IMR-90 (cell line): ENCODE data around the gene SDC1. TPM values are rescaled to one million over a fixed set of nuclear protein-coding genes. Genes with fewer than 3 reads are reported as not detected.

ENCODE experiments used
- ATAC-seq: fragments of 200-7000 bp; cut with Tn5 transposase; 2 replicates; pipeline ENCODE4 v1.9.1; 2020; ENCODE audit warnings: low read depth, mild to moderate bottlenecking, moderate library complexity
- BruUV-seq: library from RNA; stranded (reverse); fragments of 400-500 nt; replicated peaks from 2 replicates; lab custom pipeline; 2021; lab: Mats Ljungman, UMichigan
- CTCF ChIA-PET: fragments of 300-600 bp; formaldehyde crosslinking; extraction: SDS; loops from one replicate; lab custom pipeline; 2021; ENCODE audit warnings: antibody characterized with exemption; lab: Yijun Ruan, JAX
- POLR2A ChIA-PET: fragments of 300-600 bp; sonication (Branson Sonifier 250); formaldehyde crosslinking; loops from one replicate; lab custom pipeline; 2022; ENCODE audit warnings: antibody characterized with exemption; ENCODE audit not compliant: unreplicated experiment; lab: Charles Lee
- DNase-seq: peaks from one replicate; pipeline ENCODE4 v3.0.0; 2013
- H2AFZ ChIP-seq: replicated peaks from 2 replicates; pipeline ENCODE3; 2013; ENCODE audit warnings: low read length, mild to moderate bottlenecking; ENCODE audit not compliant: poor library complexity
- H2AK5ac ChIP-seq: 2 replicates; pipeline ENCODE4 v1.6.1; 2013; ENCODE audit warnings: low read depth, low read length, inconsistent platforms
- H2AK9ac ChIP-seq: replicated peaks from 2 replicates; pipeline ENCODE3; 2013; ENCODE audit warnings: mild to moderate bottlenecking, low read depth, low read length, moderate library complexity; ENCODE audit not compliant: poor library complexity
- H2BK120ac ChIP-seq: 2 replicates; pipeline ENCODE4 v1.6.1; 2013; ENCODE audit warnings: low read depth, low read length, inconsistent platforms
- H2BK15ac ChIP-seq: 3 replicates; pipeline ENCODE4 v1.6.1; 2013; ENCODE audit warnings: low read depth, low read length, inconsistent platforms
- H2BK20ac ChIP-seq: 2 replicates; pipeline ENCODE4 v1.6.1; 2013; ENCODE audit warnings: low read depth, mild to moderate bottlenecking, inconsistent platforms, low read length, moderate library complexity
- H2BK5ac ChIP-seq: 2 replicates; pipeline ENCODE4 v1.6.1; 2013; ENCODE audit warnings: mild to moderate bottlenecking, low read depth, low read length, inconsistent platforms; ENCODE audit not compliant: poor library complexity, severe bottlenecking
- H3K14ac ChIP-seq: replicated peaks from 2 replicates; pipeline ENCODE4 v1.6.1; 2013; ENCODE audit warnings: low read depth, low read length, inconsistent platforms
- H3K18ac ChIP-seq: 2 replicates; pipeline ENCODE4 v1.6.1; 2013; ENCODE audit warnings: low read depth, low read length, control low read depth
- H3K23ac ChIP-seq: 2 replicates; pipeline ENCODE4 v1.6.1; 2013; ENCODE audit warnings: low read depth, low read length, inconsistent platforms
- H3K27ac ChIP-seq: 2 replicates; pipeline ENCODE4 v1.5.1; 2013; ENCODE audit warnings: mild to moderate bottlenecking, control low read depth, low read length; ENCODE audit not compliant: insufficient read depth
- H3K27me3 ChIP-seq: 2 replicates; pipeline ENCODE4 v1.6.1; 2013; ENCODE audit warnings: low read length; ENCODE audit not compliant: control insufficient read depth, insufficient read depth
- H3K36me3 ChIP-seq: 2 replicates; pipeline ENCODE4 v1.6.1; 2013; ENCODE audit warnings: low read length, mixed read lengths; ENCODE audit not compliant: control insufficient read depth, insufficient read depth
- H3K4ac ChIP-seq: 2 replicates; pipeline ENCODE4 v1.6.1; 2013; ENCODE audit warnings: low read depth, low read length, inconsistent platforms
- H3K4me1 ChIP-seq: 2 replicates; pipeline ENCODE4 v1.6.1; 2013; ENCODE audit warnings: low read length, mixed read lengths; ENCODE audit not compliant: control insufficient read depth, insufficient read depth
- H3K4me2 ChIP-seq: 2 replicates; pipeline ENCODE4 v1.6.1; 2013; ENCODE audit warnings: low read depth, mild to moderate bottlenecking, control low read depth, low read length, moderate library complexity
- H3K4me3 ChIP-seq: 2 replicates; pipeline ENCODE4 v1.5.1; 2013; ENCODE audit warnings: low read depth, mild to moderate bottlenecking, control low read depth, low read length, moderate library complexity; ENCODE audit not compliant: insufficient read depth
- H3K56ac ChIP-seq: 2 replicates; pipeline ENCODE4 v1.6.1; 2013; ENCODE audit warnings: low read length, inconsistent platforms; ENCODE audit not compliant: insufficient read depth; ENCODE audit errors: extremely low read depth
- H3K79me1 ChIP-seq, 2 experiments: 2 replicates each; pipeline ENCODE4 v1.6.1; 2013; ENCODE audit warnings: low read length in 2 of 2, inconsistent platforms in 1 of 2, low read depth in 1 of 2
- H3K9ac ChIP-seq: 2 replicates; pipeline ENCODE4 v1.6.1; 2013; ENCODE audit warnings: low read depth, low read length, control low read depth
- H3K9me1 ChIP-seq: 2 replicates; pipeline ENCODE4 v1.6.1; 2013; ENCODE audit warnings: low read length, inconsistent platforms; ENCODE audit not compliant: insufficient read depth
- H3K9me3 ChIP-seq: 2 replicates; pipeline ENCODE4 v1.6.1; 2013; ENCODE audit warnings: low read length; ENCODE audit not compliant: control insufficient read depth, insufficient read depth
- H4K20me1 ChIP-seq: 2 replicates; pipeline ENCODE4 v1.6.1; 2013; ENCODE audit warnings: low read length, inconsistent platforms; ENCODE audit not compliant: insufficient read depth
- H4K5ac ChIP-seq: 2 replicates; pipeline ENCODE4 v1.6.1; 2013; ENCODE audit warnings: mild to moderate bottlenecking, low read depth, low read length, control low read depth
- H4K8ac ChIP-seq, 2 experiments: 2 replicates each; pipeline ENCODE4 v1.6.1; 2013; ENCODE audit warnings: low read depth in 2 of 2, low read length in 2 of 2, control low read depth in 1 of 2, inconsistent platforms in 1 of 2
- H4K91ac ChIP-seq: 2 replicates; pipeline ENCODE4 v1.6.1; 2013; ENCODE audit warnings: low read depth, low read length, inconsistent platforms; ENCODE audit not compliant: insufficient read depth
- BHLHE40 ChIP-seq: fragments of 150-350 bp; IDR thresholded peaks from 2 replicates; pipeline ENCODE4 v1.6.1; 2016; ENCODE audit warnings: mild to moderate bottlenecking, low read depth, low read length
- WGBS, 2 experiments: methylation state at CpG; one replicate each; pipeline versions ENCODE4 v1.1.5 to v1.1.7; 2013; ENCODE audit warnings: missing lambda C conversion rate in 2 of 2; ENCODE audit not compliant: insufficient read length in 1 of 2; ENCODE audit errors: extremely low coverage in 2 of 2; 5-methylcytosine and 5-hydroxymethylcytosine counted together
- dilution Hi-C: fragments of 300-500 bp; cut with HindIII; formaldehyde crosslinking; loops from one replicate; pipeline ENCODE4 v1.14.3; 2018; ENCODE audit warnings: low sequenced_read_pairs; ENCODE audit not compliant: unreplicated experiment
- in situ Hi-C: fragments of 300-500 bp; cut with MboI; formaldehyde crosslinking; loops from 3 replicates; pipeline ENCODE4 v1.14.3; 2019; ENCODE audit warnings: low sequenced_read_pairs, inconsistent platforms, mixed read lengths
- intact Hi-C: fragments of 100-400 bp; cut with micrococcal nuclease; formaldehyde crosslinking; loops from 2 replicates; pipeline ENCODE4 v1.10.0; 2022
- polyA plus RNA-seq, 3 experiments: library from polyadenylated mRNA; depleted of rRNA; stranded (reverse); fragments of >200 nt; gene quantifications; 2 replicates each; pipeline ENCODE4 v1.2.3, GENCODE V29; 2012; ENCODE audit warnings: low replicate concordance in 1 of 3
- total RNA-seq: library from RNA; depleted of rRNA; stranded (reverse); fragments of >200 nt; gene quantifications from 2 replicates; pipeline ENCODE4 v1.2.3, GENCODE V29; 2012
- TF ChIP-seq, protein P1 (sequence below): fragments of 150-350 bp; IDR thresholded peaks from 2 replicates; pipeline ENCODE4 v1.6.1; 2017; ENCODE audit warnings: mild to moderate bottlenecking, antibody characterized with exemption, low read length, low read depth

Gene SDC1
- total and polyA plus RNA-seq, 2 of the 4 experiments (the other 2 are of a cell fraction) = 22.0 to 28.3 TPM

DNA sequence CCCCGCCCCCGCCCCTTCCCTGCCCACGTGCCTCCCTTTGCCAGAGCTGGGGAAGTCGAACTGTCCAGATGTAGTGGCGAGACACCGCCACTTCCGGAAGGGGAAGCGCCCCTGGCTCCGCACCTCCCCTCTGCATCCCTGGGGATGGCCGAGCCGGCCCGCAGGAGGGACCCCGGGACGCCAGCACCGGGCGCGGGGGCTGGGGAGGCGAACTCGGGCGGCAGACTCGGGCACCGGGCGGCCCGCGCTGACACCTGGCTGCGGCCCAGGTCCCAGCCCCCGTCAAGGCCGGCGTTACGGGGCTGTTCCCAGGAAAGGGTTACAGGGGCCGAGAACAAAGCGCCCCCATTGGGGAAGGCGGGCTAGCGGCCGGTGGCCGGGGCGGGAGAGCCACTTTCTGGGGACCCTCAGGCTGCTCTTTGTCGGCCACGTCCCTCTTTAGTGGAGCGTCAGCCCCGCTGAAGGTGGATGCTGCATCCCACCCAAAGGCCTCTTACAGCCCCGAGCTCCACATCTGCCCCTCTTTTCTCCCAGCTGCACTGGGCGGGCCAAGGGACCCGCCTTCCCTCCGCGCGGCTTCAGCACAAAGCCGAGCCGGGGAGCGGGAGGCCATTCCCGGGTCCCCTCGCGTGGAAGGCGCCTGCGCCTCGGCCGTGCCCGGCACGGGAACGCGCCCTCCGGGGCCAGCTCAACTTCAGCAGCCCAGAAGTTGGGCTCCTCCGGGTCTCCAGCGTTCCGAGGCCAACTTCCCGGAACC, 1.3 kb downstream of the SDC1 start:
- H4K5ac ChIP-seq = peak overlapping the region; percentile 36; the same call in 1 of the 2 replicates
- H2BK15ac ChIP-seq = 0 out of 3 replicates have a peak overlapping the region, but pooled peaks have one; percentile 21
- BruUV-seq = no TSS peak
- H3K14ac ChIP-seq = peak overlapping the region; percentile 70
- dilution Hi-C loops (no loop called here), intact Hi-C loops (loop anchor here (2.0 to 5.0 kb wide), 2 partner anchors 56 to 117 kb away; no protein-coding TSS in a partner anchor), in situ Hi-C loops (no loop called here)
- peaks cover 7% of the 10 kb centered on the region; the same call in 1 of the 2 replicates for H3K9me1 ChIP-seq
- H2AFZ ChIP-seq = peak overlapping the region; percentile 94
- no peak for TF ChIP-seq BHLHE40
- TF ChIP-seq, protein P1, sequence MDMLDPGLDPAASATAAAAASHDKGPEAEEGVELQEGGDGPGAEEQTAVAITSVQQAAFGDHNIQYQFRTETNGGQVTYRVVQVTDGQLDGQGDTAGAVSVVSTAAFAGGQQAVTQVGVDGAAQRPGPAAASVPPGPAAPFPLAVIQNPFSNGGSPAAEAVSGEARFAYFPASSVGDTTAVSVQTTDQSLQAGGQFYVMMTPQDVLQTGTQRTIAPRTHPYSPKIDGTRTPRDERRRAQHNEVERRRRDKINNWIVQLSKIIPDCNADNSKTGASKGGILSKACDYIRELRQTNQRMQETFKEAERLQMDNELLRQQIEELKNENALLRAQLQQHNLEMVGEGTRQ = peak; percentile 34; the same call in 1 of the 2 replicates
- CTCF ChIA-PET = interaction anchor here (0.6 kb wide), 2 partner anchors 67 to 119 kb away, joined by 3 read pairs; no protein-coding TSS in a partner anchor
- peak overlapping the region; percentile 89 for H4K91ac ChIP-seq
- H2BK120ac ChIP-seq = peak overlapping the region; percentile 94
- H3K9me3 ChIP-seq = 0 out of 2 replicates have a peak, but pooled peaks cover 2% of the 10 kb centered on the region
- peak overlapping the region; percentile 71 for H3K4me2 ChIP-seq
- peak overlapping the region; percentile 40 for H3K27ac ChIP-seq
- H3K4me3 ChIP-seq = peak overlapping the region; percentile 62
- POLR2A ChIA-PET = interaction anchor here (0.5 to 0.6 kb wide), 3 partner anchors 10 to 31 kb away, joined by 3 read pairs; no protein-coding TSS in a partner anchor
- peak overlapping the region; percentile 32; the same call in 1 of the 2 replicates for H3K23ac ChIP-seq
- 1% methylated on average over 24 of the region's 66 CpGs; no CpG with 5 or more reads in 1 of the 2 experiments for WGBS, 2 experiments
- peak overlapping the region; percentile 6 to 74; a peak in 3 of 4 replicates for H4K8ac ChIP-seq
- peak overlapping the region; percentile 55; the same call in 1 of the 2 replicates for H2AK5ac ChIP-seq
- no peaks in the 10 kb centered on the region for H4K20me1 ChIP-seq
- peak overlapping the region; percentile 68 for H3K9ac ChIP-seq
- no peak overlapping the region for H2BK20ac ChIP-seq
- H3K4me1 ChIP-seq = peaks cover 22% of the 10 kb centered on the region
- peak overlapping the region; percentile 7; the same call in 1 of the 2 replicates for H3K18ac ChIP-seq
- H3K27me3 ChIP-seq = no peaks in the 10 kb centered on the region
- H2AK9ac ChIP-seq = peak overlapping the region; percentile 88
- no peak overlapping the region; the same call in 1 of the 2 replicates for H3K56ac ChIP-seq
- peak; percentile 42 for DNase-seq
- peak; percentile 36 for ATAC-seq
- H3K36me3 ChIP-seq = no peaks in the 10 kb centered on the region
- peak overlapping the region; percentile 86 for H3K4ac ChIP-seq
- H2BK5ac ChIP-seq = peak overlapping the region; percentile 4
- peaks cover 0 to 28% of the 10 kb centered on the region in 2 experiments; a peak in 2 of 4 replicates for H3K79me1 ChIP-seq
